HepG2 (cell line): ENCODE measurements around the gene TALDO1. TPM values are rescaled to one million over a fixed set of nuclear protein-coding genes. Genes with fewer than 3 reads are reported as not detected.

Experiments
- ATAC-seq: fragments of 200-7000 bp; cut with Tn5 transposase; 3 replicates; pipeline ENCODE4 v1.9.1; 2020; ENCODE audit warnings: mild to moderate bottlenecking, moderate library complexity
- BruUV-seq: library from RNA; stranded (reverse); fragments of 400-500 nt; replicated peaks from 2 replicates; lab custom pipeline; 2021; lab: Mats Ljungman, UMichigan
- CTCF ChIA-PET: fragments of 300-600 bp; formaldehyde crosslinking; extraction: SDS; loops from one replicate; lab custom pipeline; 2021; ENCODE audit warnings: low total read pairs, inconsistent platforms, low intra/inter-chr PET ratio; lab: Yijun Ruan, JAX
- POLR2A ChIA-PET: fragments of 350-600 bp; sonication (Branson Sonifier 250); formaldehyde crosslinking; loops from one replicate; lab custom pipeline; 2020; ENCODE audit warnings: antibody characterized with exemption, inconsistent platforms; lab: Yijun Ruan, JAX
- DNase-seq: peaks from one replicate; pipeline ENCODE4 v3.0.0-alpha.2; 2015; ENCODE audit warnings: low spot score
- FAIRE-seq: peaks from 3 replicates; lab custom pipeline; 2011; peaks lifted over from hg19 to GRCh38; lab: Jason Lieb, UNC
- H2AFZ ChIP-seq: one replicate; pipeline ENCODE4 v1.6.1; 2011; ENCODE audit warnings: low read length, inconsistent platforms
- H3K27ac ChIP-seq: fragments of 300-600 bp; 3 replicates; pipeline ENCODE4 v1.8.0; 2011; ENCODE audit warnings: mixed run types, mild to moderate bottlenecking, mixed read lengths, low read length, inconsistent platforms; ENCODE audit not compliant: insufficient read depth; ENCODE audit errors: extremely low read length
- H3K27me3 ChIP-seq, 2 experiments: fragments of 200-600 bp in 1 of 2; 2 replicates in 1 of 2; 3 replicates in 1 of 2; pipeline versions ENCODE4 v1.6.0 to v1.8.0; 2011; ENCODE audit warnings: low read length in 2 of 2, mild to moderate bottlenecking in 2 of 2, moderate library complexity in 2 of 2, inconsistent platforms in 1 of 2; ENCODE audit not compliant: insufficient read depth in 2 of 2, control insufficient read depth in 1 of 2
- H3K36me3 ChIP-seq, 2 experiments: fragments of 200-600 bp in 1 of 2; replicated peaks in 1 of 2; 2 replicates in 1 of 2; 3 replicates in 1 of 2; pipeline versions ENCODE4 v1.5.1 to v1.8.0; 2011; ENCODE audit warnings: low read length in 2 of 2, inconsistent platforms in 1 of 2; ENCODE audit not compliant: insufficient read depth in 2 of 2, control insufficient read depth in 1 of 2
- H3K4me1 ChIP-seq: 2 replicates; pipeline ENCODE4 v1.5.1; 2012; ENCODE audit warnings: low read length, inconsistent platforms; ENCODE audit not compliant: insufficient read depth
- H3K4me2 ChIP-seq: 2 replicates; pipeline ENCODE4 v1.6.0; 2011; ENCODE audit warnings: low read depth, low read length, inconsistent platforms
- H3K4me3 ChIP-seq, 3 experiments: fragments of 200-600 bp in 1 of 3; sonication (generic), shearing (Covaris generic) in 1 of 3; replicated peaks in 1 of 3; 2 replicates each; pipeline ENCODE4 v1.5.1; 2011 to 2016; ENCODE audit warnings: low read length in 3 of 3, inconsistent platforms in 2 of 3, low read depth in 2 of 3, mild to moderate bottlenecking in 2 of 3, control low read depth in 1 of 3, mixed read lengths in 1 of 3; ENCODE audit not compliant: insufficient read depth in 1 of 3
- H3K79me2 ChIP-seq: one replicate; pipeline ENCODE4 v1.6.1; 2011; ENCODE audit warnings: low read length, inconsistent platforms; ENCODE audit not compliant: insufficient read depth
- H3K9ac ChIP-seq: 2 replicates; pipeline ENCODE4 v1.6.0; 2011; ENCODE audit warnings: mild to moderate bottlenecking, low read depth, low read length, inconsistent platforms; ENCODE audit not compliant: insufficient read depth
- H3K9me3 ChIP-seq: 2 replicates; pipeline ENCODE4 v1.5.1; 2012; ENCODE audit warnings: mild to moderate bottlenecking, low read length
- H4K20me1 ChIP-seq: 2 replicates; pipeline ENCODE4 v1.6.0; 2011; ENCODE audit warnings: inconsistent platforms, mild to moderate bottlenecking, low read length, moderate library complexity; ENCODE audit not compliant: insufficient read depth
- CSRNP1 ChIP-seq: sonication (generic); formaldehyde crosslinking; IDR thresholded peaks from 2 replicates; pipeline ENCODE4 v1.8.1; 2023; ENCODE audit warnings: mild to moderate bottlenecking, missing genetic modification reagents
- HOXA5 ChIP-seq: sonication (generic); formaldehyde crosslinking; IDR thresholded peaks from 2 replicates; pipeline ENCODE4 v1.4.0; 2020; ENCODE audit warnings: missing genetic modification reagents
- JARID2 ChIP-seq: sonication (generic); formaldehyde crosslinking; IDR thresholded peaks from 2 replicates; pipeline ENCODE4 v1.8.1; 2023; ENCODE audit warnings: missing genetic modification reagents, inconsistent platforms; ENCODE audit not compliant: insufficient replicate concordance
- RNF219 ChIP-seq: sonication (generic); formaldehyde crosslinking; IDR thresholded peaks from 2 replicates; pipeline ENCODE4 v1.5.0; 2020; ENCODE audit warnings: mild to moderate bottlenecking, missing genetic modification reagents
- SALL1 ChIP-seq: sonication (generic); formaldehyde crosslinking; IDR thresholded peaks from 2 replicates; pipeline ENCODE4 v1.8.0; 2022; ENCODE audit warnings: mild to moderate bottlenecking, missing genetic modification reagents
- SIX1 ChIP-seq: sonication (generic); formaldehyde crosslinking; IDR thresholded peaks from 2 replicates; pipeline ENCODE4 v1.4.0; 2020; ENCODE audit warnings: missing genetic modification reagents, borderline replicate concordance
- ZNF207 ChIP-seq: fragments of 450-650 bp; IDR thresholded peaks from 2 replicates; pipeline ENCODE4 v1.6.1; 2016; ENCODE audit warnings: antibody characterized with exemption, borderline replicate concordance
- ZNF383 ChIP-seq: sonication (generic); formaldehyde crosslinking; IDR thresholded peaks from 2 replicates; pipeline ENCODE4 v1.4.0; 2020; ENCODE audit warnings: missing genetic modification reagents, mild to moderate bottlenecking, borderline replicate concordance
- ZNF468 ChIP-seq: sonication (generic); formaldehyde crosslinking; IDR thresholded peaks from 2 replicates; pipeline ENCODE4 v1.8.0; 2022; ENCODE audit warnings: mild to moderate bottlenecking, moderate library complexity, missing genetic modification reagents
- ZNF550 ChIP-seq: sonication (generic); formaldehyde crosslinking; IDR thresholded peaks from 2 replicates; pipeline ENCODE4 v1.4.0; 2020; ENCODE audit warnings: mild to moderate bottlenecking, missing genetic modification reagents, borderline replicate concordance
- ZNF629 ChIP-seq: sonication (generic); formaldehyde crosslinking; conservative IDR thresholded peaks from 2 replicates; pipeline ENCODE4 v1.5.0; 2020; ENCODE audit warnings: missing genetic modification reagents
- ZNF761 ChIP-seq: sonication (generic); formaldehyde crosslinking; conservative IDR thresholded peaks from 2 replicates; pipeline ENCODE4 v1.4.0; 2020; ENCODE audit warnings: mild to moderate bottlenecking, missing genetic modification reagents
- ZNF768 ChIP-seq: sonication (generic); formaldehyde crosslinking; IDR thresholded peaks from 2 replicates; pipeline ENCODE4 v1.4.0; 2020; ENCODE audit warnings: missing genetic modification reagents
- ZSCAN20 ChIP-seq: sonication (generic); formaldehyde crosslinking; IDR thresholded peaks from 2 replicates; pipeline ENCODE4 v1.4.0; 2020; ENCODE audit warnings: missing genetic modification reagents, mild to moderate bottlenecking, borderline replicate concordance
- WGBS: methylation state at CpG from one replicate; pipeline ENCODE4 v1.1.6; 2017; ENCODE audit warnings: low lambda C conversion rate; 5-methylcytosine and 5-hydroxymethylcytosine counted together
- in situ Hi-C: cut with HindIII; loops from 2 replicates; pipeline ENCODE4 v1.10.0; 2017; ENCODE audit warnings: low pct_unique_long_range_greater_than_20kb; ENCODE audit not compliant: extremely low pct_ligation_motif_present
- intact Hi-C: fragments of 100-400 bp; cut with micrococcal nuclease; formaldehyde crosslinking; loops from one replicate; pipeline ENCODE4 v1.10.0; 2022; ENCODE audit not compliant: unreplicated experiment
- polyA plus RNA-seq, 8 experiments: library from polyadenylated mRNA; depleted of rRNA in 3 of 8; stranded (reverse) in 7 of 8; unstranded in 1 of 8; fragments of >200 nt; fragmentation: Illumina TruSeq in 4 of 8; extraction: Trizol in 4 of 8; gene quantifications; 2 replicates each; pipeline versions ENCODE4 v1.2.1 to v1.2.3, GENCODE V29; 2011 to 2016; ENCODE audit warnings: low read depth in 4 of 8, missing spikeins in 1 of 8, mixed read lengths in 1 of 8; ENCODE audit not compliant: insufficient read depth in 1 of 8
- total RNA-seq, 5 experiments: library from RNA; depleted of rRNA; stranded (reverse); fragments of >200 nt; fragmentation: Illumina TruSeq; extraction: Trizol; gene quantifications; 2 replicates each; pipeline ENCODE4 v1.2.3, GENCODE V29; 2016; ENCODE audit warnings: low read depth in 1 of 5

The TALDO1 gene
- total and polyA plus RNA-seq, 2 of the 13 experiments (the other 11 are each of a cell fraction or from before 2014, with no cell fraction given), result 107 to 240 TPM

- Histone ChIP-seq H2AFZ (no peak overlapping the region), H3K4me2 (no peak overlapping the region), H3K9ac (no peak overlapping the region), H3K79me2 (peaks cover 4% of the 10 kb centered on the region), H3K4me1 (peaks cover 11% of the 10 kb centered on the region), H3K27me3 (peaks cover 0 to 2% of the 10 kb centered on the region in 2 experiments; a peak in 2 of 5 replicates), H3K27ac (no peak overlapping the region), H3K36me3 (no peaks in the 10 kb centered on the region; a peak in 1 of 5 replicates), H3K4me3 (no peak overlapping the region), H3K9me3 (no peaks in the 10 kb centered on the region), H4K20me1 (no peaks in the 10 kb centered on the region)
- ChIA-PET CTCF (no interaction called here), POLR2A (interaction anchor here (5.3 kb wide), 1 partner anchor 16 kb away, joined by 44 read pairs; the partner anchor contains the start of gene GATD1)
- intact Hi-C loops, result no loop called here
- in situ Hi-C loops, result no loop called here
- BruUV-seq, result no TSS peak
- no peak for TF ChIP-seq ZNF768 (CRISPR knock-in tag)
- DNase-seq (no peak), FAIRE-seq (no peak), ATAC-seq (no peak)
- WGBS, result 88% methylated on average over 4 of the region's 7 CpGs
Observed at GRCh38 chr11:793556-793955, 46.3 kb downstream of the TALDO1 start.

GRCh38 chr11:794013-794765 is 46.9 kb downstream of the TALDO1 start:
- no TSS peak for BruUV-seq
- Histone ChIP-seq H3K4me1 (peaks cover 5% of the 10 kb centered on the region), H3K79me2 (peaks cover 4% of the 10 kb centered on the region), H3K4me3 (no peak overlapping the region), H2AFZ (no peak overlapping the region), H3K36me3 (no peaks in the 10 kb centered on the region; a peak in 1 of 5 replicates), H3K27me3 (peaks cover 0 to 2% of the 10 kb centered on the region in 2 experiments; a peak in 2 of 5 replicates), H3K27ac (no peak overlapping the region), H4K20me1 (no peaks in the 10 kb centered on the region), H3K9ac (no peak overlapping the region), H3K4me2 (no peak overlapping the region), H3K9me3 (no peaks in the 10 kb centered on the region)
- intact Hi-C loops, result no loop called here
- ATAC-seq (no peak), FAIRE-seq (no peak), DNase-seq (no peak)
- ChIA-PET CTCF (no interaction called here), POLR2A (interaction anchor here (5.3 kb wide), 1 partner anchor 16 kb away, joined by 44 read pairs; the partner anchor contains the start of gene GATD1)
- 99% methylated on average over 11 of the region's 31 CpGs for WGBS
- in situ Hi-C loops, result no loop called here
- TF ChIP-seq ZNF207 (no peak), RNF219 (no peak), ZNF629 (CRISPR knock-in tag) (no peak), HOXA5 (CRISPR knock-in tag) (no peak), CSRNP1 (CRISPR knock-in tag) (no peak), SIX1 (CRISPR knock-in tag) (no peak), SALL1 (no peak), JARID2 (no peak), ZSCAN20 (no peak), ZNF383 (CRISPR knock-in tag) (no peak), ZNF468 (CRISPR knock-in tag) (no peak), ZNF761 (CRISPR knock-in tag) (no peak), ZNF550 (CRISPR knock-in tag) (no peak)
